Measurements from ENCODE around the gene KLHL6.
"Not testable (repeated sequence)": the region's sequence is repeated elsewhere in the genome, so short reads cannot be mapped to it uniquely, and the experiment has no call there.

KLHL6 gene, protein sequence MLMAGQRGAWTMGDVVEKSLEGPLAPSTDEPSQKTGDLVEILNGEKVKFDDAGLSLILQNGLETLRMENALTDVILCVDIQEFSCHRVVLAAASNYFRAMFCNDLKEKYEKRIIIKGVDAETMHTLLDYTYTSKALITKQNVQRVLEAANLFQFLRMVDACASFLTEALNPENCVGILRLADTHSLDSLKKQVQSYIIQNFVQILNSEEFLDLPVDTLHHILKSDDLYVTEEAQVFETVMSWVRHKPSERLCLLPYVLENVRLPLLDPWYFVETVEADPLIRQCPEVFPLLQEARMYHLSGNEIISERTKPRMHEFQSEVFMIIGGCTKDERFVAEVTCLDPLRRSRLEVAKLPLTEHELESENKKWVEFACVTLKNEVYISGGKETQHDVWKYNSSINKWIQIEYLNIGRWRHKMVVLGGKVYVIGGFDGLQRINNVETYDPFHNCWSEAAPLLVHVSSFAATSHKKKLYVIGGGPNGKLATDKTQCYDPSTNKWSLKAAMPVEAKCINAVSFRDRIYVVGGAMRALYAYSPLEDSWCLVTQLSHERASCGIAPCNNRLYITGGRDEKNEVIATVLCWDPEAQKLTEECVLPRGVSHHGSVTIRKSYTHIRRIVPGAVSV

DNA sequence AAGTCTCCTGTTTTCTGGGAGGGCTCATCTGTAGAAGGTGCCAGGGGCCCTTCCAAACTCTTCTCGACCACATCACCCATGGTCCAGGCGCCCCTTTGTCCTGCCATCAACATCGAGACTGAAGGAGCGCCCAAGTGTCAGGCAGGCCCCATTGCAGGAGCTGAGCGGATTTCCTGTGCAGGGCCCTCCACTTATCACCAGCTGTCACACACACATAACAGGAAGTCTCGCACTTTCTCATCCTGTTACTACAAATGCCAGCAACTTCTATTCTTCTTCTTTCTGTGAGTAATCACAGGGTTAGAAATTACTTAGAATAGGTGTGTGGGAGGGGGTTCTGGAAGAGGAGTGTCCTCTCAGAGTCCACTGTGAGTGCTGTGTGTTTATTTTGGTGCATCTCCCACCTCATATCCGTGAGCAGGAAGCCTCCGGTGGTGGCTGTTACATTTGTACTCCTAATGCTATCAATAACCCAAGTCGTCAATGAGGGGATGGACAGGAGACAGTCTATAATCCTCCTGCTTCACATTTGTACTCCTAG, at the start of gene KLHL6:
TSS of gene KLHL6 (minus strand) at position 166 of the 541 bp plus-strand sequence. CDS start at position 113, 53 bp downstream.
- DNase-seq (ENCODE audit: low spot score), result peak; percentile 62

DNA sequence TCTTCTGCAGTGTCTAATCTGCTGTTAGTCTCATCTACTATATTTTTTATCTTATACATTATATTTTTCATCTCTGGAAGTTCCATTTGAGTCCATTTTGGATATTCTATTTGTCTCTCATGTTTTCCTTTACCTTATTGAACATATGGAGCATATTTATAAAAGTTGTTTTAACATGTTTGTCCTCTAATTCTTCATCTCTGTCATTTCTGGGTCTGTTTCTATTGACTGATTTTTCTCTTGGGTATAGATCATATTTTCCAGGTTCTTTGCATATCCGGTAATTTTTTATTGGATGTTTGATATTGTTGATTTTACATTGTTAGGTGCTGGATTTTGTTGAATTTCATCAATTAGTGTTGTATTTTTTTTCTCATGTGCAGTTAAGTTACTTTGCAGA, 42.5 kb upstream of the KLHL6 start:
- DNase-seq (ENCODE audit: low spot score), result no peak

DNA sequence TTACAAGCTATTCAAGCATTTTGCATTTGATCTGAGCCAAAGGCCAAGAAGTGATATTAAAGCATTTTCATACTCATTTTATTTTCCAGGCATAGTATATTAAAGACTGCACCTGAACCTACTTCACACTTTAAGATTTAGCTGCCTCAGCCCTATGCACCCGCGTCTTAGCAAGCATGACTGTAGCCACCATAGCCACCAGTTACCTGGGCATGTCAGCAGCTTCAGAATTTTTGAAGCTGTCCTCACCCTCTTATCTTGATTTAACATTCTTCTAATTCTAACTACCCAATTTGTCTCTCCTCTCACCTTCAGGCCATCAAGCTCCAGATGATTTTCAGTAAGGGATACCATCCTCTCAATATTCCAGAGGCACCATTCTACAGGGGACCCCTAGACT, 39.1 kb upstream of the KLHL6 start:
- no peak for DNase-seq (ENCODE audit: low spot score)

DNA sequence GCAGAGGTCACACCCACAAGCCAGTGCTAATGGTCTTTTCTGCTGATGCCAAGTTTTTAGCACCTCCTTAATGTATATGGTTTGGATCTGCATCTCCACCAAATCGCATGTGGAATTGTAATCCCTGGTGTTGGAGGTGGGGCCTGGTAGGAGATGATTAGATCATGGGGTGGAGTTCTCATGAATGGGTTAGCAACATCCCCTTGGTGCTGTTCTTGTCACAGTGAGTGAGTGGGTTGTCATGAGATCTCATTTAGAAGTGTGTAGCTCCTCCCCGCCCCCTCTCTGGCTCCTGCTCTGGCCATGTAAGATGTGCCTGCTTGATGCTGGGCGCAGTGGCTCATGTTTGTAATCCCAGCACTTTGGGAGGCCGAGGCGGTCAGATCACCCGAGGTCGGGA, 37.3 kb upstream of the KLHL6 start:
- no peak for DNase-seq (ENCODE audit: low spot score)

DNA sequence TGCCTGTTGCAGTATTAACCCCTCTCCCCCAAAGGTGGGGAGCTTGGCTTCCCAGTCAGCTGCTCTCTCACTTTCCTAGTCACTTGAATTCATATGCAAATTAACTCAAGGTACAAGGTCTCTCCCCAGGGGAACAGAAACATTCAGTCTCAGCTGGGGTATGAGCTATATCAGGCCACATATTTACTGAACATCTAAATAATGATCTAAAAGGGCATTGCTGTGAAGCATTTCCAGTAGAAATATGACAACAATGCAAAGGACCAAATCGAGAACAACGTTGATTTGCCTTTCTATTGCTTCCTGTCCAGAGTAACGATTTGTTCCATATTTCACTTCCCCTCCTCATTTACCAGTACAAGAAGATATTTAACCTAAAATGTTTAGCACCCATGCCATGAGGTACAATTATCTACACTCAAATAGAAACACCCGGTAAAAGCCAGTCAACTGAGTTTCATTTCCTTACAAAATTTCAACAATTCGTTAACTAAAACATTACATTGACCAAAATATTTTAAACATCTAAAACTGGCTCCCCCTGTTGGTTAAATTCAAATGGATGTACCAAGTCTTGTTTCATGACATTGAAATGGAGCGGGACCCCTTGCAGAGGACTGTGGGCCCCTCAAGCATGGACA, 36.5 kb upstream of the KLHL6 start:
- no peak for DNase-seq (ENCODE audit: low spot score)

DNA sequence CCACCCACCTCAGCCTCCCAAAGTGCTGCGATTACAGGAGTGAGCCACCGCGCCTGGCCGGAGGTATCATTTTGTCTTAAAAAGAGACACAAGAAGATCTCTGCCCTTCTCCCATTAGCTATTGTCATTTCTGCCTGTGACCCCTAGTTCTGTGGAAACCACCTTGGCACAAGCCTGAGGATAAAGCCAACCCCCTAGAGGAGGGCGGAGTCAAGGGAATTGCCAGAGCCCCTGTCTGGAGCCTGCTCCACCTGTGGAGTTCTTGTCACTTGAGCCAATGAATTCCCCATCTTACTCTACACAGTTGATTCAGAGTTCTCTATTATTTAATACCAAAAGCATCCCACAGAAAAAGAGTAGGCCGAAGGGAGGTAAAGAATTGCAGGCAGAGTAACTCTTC, 34.9 kb upstream of the KLHL6 start:
- no peak for DNase-seq (ENCODE audit: low spot score)

DNA sequence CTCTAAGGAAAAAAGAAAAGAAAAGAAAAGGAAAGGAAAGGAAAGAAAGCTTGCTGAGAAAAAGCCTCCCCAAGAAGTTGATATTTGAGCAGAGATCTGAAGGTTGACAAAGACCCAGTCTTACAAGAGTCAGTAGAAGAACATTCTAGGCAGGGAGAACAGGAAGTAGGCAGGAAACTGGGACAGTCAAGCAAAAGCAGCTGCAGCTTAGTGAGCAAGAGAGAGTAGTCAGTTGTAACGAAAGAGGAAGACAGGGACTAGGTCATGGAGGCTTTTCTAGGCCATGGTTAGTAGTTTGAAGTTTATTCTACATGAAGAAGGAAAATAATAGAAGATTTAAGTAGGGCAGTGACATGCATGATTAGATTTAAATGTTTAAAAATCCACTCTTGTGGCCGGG, 31.8 kb upstream of the KLHL6 start:
- DNase-seq (ENCODE audit: low spot score), result peak; percentile 55

DNA sequence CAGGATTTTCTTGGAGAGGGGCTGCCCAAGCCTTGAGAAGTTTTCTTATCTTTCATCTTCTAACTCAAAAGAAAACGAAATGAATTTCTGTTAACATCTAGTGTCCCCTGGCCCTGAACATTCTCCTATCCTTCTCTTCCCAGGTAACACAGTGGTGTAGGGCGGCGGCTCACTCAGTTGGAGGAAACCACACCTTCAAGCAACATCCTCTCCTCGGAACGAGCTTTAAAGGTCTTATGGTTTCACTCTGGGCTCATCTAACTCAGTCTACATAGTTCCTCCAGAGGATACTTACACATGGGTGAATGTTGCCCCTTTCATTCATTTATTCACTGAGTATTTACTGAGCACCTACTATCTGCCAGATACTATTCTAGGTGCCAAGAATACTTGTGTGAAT, 31.0 kb upstream of the KLHL6 start:
- no peak for DNase-seq (ENCODE audit: low spot score)

DNA sequence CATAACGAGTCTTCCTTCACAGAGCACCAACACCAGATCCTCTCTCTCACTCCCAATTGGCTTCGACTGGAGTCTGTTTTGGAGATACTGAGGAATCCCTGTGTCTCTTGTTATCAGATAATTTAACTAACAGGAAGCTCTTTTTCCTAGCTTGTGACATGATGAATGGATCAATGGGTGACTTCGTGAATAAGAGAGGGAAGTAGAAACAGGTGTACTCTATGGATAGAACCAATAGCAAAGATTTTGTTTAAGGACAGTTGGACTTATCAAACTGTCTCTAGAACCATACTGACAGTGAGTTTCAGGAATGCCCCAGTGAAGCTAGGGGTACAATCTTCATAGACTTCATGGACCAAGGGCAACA, 29.4 kb upstream of the KLHL6 start:
- DNase-seq (ENCODE audit: low spot score), result no peak

DNA sequence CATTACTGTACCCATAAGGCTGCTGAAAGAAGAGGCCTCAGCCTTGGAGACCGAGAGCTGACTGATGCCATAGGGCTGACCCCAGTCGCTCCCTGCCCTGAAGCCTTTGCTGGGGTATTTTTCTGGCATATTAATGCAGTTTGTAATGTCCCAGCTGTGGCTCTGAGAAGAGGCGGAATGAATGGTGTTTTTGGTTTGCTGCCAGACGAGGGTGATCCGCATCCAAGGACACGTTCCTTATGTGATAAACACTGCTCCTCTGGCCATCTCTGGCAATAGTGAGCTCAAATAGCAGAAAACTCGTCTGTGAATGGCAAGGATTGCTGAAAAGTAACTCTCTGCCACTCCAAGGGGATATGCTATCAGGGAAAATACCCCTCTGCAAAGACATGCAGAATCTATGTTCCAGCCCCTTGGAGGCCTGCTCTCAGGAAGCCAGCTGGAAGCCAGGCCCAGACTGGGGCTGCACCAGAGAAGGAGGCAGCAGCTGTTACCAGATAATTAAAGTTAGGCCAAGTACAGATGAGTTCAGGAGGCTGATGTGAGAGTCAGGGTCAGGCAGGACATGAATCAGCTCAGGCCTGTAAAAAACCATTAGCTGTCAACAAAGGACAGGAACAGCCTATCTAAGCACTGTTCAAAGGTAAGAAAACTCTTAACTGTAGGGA, 28.9 kb upstream of the KLHL6 start:
- DNase-seq (ENCODE audit: low spot score), result peak; percentile 64

DNA sequence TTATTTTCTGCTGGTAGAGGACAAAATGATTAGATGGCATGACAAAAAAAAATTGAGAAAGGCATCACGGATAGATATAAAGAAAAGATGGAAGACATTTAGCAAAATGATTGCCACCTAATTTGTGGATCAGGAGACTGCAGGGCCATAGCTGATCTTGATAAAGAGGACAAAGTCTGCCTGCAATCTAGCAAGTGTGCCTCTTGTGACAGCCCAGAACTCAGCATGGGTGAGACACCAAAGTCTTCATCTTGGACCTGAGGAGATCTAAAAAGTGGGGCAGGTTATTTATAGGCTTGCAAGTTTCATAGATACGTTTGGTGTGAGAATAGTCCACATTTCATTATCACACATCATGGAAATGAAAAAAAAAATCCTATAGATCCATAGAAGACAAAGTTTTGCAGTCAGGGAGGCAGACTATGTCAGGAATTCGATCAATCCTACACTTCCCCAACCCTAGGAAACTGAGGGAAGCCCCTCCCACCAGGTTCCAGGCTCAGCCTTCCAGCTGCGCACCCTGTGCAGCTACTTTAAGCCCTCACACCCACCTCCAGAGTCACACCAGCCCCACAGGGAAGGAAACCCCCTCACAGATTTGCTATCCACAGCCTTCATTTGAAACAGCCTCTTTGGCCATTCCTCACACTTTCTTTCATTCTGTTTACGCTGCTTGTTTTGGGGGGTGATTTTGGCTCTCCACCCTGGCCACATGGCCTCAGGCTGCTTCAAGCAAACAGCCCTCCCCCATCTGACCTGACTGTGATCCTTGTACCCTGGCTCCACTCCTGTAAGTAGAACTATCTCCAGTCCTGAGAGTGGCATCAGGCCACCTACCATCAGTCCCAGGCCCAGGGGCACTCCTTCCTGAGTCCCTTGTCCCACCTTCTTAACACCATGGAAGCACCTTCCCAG, 28.1 kb upstream of the KLHL6 start:
- peak; percentile 11 for DNase-seq (ENCODE audit: low spot score)

DNA sequence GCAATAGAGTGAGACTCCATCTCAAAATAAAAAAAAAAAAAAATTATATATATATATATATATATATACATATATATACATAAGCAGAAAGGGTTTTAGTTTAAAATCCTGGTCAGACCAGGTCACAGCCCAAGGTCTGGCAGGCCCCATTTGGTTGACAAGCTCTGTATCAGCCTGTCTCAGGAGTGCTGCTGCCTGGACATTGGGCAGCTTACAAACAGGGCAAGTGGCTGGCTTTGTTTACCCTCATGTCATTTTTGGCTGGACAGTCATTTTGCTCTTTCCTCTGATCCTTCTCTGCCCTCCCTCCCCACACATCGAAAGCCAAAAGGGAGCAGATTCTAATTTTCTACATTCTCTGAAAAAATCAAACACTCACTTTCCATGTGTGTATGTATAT, 26.7 kb upstream of the KLHL6 start:
- DNase-seq (ENCODE audit: low spot score), result no peak

DNA sequence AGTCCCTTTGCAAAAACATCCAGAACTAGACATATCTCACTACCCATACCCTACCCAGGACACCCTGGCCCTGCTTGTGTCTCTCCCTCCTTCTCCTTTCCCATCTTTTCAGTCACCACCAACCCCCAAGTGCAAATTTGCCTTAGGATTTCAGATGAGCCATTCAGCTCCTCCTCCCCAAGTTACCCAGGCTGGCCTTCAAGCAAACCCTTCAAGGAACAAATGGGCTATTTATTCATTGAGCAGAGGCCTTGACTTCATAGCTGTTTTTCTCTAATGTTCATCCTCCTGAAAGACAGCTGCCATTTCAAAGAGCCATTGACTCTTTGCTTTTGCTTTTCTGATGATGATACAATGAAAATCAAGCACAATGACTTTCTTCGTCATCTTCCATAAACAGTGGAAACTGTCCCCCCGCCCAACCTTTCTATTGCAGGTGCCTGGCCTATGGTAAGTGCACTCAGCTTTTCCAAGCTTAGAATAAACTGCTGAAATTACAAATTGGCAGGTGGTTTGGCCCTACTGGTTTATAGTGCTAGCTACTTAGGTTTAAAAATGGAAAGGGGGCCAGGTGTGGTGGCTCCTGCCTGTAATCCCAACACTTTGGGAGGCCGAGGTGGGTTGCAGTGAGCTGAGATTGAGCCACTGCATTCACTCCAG, 26.1 kb upstream of the KLHL6 start:
- DNase-seq (ENCODE audit: low spot score), result peak; percentile 63

DNA sequence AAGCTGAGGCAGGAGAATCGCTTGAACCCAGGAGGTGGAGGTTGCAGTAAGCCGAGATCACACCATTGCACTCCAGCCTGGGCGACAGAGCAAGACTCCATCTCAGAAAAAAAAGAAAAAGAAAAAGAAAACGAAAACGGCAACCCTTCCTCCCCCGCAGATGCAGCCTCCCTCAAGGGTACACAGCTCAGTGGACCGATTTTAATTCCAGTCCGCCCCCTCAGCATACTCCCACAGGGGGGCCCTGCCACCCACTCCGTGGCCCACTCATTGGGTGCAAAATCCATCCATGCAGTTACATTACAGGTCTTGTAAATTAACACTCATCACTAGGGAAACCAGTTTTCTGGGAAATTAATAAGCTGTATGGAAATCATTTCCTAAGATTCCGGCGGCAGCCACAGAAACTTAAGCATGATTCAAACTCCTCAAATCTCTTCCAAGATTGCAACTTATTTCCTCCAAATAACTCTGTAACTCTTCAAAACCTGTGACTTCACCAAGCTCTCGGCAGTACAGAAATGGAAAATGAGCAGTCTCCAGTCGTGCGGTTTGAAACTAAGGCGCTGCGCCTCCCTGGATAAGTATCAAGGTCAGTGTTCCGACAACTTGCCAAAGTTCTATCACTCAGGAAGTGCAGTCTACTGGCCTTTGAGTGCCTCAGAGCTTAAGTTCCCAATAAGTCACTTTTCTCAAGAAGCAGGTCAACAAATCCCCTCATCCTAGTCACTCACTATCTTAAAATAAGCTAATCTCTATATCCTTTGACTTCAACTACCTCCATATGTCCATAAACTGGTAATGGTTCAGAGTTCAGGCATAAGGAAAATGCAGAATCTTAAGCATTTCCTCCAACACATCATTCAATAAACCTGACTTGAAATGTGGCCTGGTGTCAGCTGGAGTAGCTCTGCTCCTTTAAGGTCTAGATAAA, 24.7 kb upstream of the KLHL6 start:
- DNase-seq (ENCODE audit: low spot score), result no peak

DNA sequence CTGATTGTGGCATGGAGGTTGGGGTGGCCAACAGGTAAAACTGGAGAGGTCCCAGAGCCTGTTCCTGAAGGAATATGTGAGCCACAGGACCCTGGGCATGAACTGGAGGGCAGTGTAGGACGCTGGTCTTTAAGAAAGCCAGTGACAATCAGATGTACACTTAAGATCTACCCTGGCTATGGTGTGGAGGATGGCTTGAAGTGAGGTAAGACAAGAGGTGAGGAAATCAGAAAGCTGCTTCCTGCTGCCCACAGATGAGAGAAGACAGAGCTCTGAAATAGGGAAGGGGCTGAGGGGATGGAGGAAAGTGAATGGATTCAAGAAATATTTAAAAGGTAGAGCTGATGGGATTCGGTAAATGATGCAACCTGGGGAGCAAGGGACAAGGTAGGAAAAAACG, 22.7 kb upstream of the KLHL6 start:
- DNase-seq (ENCODE audit: low spot score), result no peak

DNA sequence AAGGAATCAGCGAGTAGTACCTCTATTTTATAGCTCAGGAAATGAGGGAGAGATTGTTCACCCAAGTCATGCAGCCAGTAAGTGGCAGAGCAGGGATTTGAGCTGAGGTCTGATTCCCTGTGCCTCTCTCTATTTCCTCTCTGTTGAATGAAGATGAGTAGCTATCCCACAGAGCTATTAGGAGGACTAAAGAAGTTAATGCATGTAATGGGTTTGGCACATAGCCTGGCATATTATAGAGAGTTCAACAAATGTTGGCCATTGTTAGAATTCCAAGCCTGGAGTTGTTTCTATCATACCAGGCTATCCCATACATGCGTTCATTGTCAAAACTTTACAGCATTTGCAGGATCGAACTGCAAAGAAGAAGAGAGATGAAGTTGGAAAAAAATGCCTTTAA, 21.8 kb upstream of the KLHL6 start:
- no peak for DNase-seq (ENCODE audit: low spot score)

DNA sequence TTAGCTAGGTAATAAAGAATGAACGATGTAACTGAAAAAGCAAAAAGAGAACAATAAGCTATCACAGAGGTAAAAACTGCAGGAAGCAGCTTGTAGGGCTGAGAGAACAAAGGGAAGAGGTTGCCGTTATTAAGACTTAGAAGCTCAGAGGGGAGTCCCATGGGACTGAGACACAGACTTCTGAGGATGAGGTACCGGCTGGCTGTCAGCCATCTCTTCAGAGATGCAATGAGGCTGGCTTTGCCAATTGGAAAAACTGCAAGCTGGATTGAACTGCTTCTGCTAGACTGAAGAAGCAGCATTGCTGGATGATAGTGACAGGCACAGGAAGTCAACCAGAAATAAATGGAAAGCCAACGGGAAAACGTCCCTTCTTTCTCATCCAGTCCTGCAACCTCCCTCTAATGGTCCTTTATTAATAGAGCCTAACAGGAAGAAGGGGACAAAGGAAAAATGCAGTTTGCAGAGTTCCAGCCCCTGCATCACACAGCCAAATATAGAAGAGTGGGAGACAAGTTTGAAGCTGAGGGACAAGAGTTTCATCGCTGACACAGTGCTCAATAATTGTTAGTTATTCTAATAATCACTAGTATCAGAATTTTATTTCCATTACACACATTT, 21.1 kb upstream of the KLHL6 start:
- DNase-seq (ENCODE audit: low spot score), result peak; percentile 57

DNA sequence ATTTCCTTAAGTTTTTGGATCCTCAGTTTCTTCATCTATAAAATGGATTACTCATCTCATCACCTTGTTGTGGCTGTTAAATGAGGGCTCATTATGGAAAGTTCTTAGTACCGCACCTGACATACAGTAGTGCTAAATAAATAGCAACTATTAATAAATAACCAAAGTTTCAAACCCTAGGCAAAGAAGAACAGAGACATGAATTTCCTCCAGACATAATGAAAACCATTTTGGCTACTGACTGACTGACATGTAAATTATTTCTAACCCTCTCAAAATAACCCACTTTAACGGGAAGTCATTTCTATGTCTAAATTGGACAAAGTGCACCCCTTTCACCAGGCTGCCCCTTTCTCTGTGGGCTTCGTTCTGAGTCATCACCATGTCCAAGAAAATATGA, 17.4 kb upstream of the KLHL6 start:
- no peak for DNase-seq (ENCODE audit: low spot score)

DNA sequence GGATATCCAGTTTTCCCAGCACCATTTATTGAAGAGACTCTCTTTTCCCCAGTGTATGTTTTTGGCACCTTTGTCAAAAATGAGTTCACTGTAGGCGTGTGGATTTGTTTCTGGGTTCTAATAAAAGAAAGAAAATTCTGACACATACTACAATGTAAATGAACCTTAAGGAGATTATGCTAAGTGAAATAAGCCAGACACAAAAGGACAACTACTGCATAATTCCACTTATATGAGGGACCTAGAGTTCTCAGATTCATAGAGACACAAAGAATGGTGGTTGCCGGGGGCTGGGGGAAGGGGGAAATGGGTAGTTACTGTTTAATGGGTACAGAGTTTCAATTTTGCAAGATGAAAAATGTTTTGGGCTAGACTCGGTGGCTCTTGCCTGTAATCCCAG, 14.7 kb upstream of the KLHL6 start:
- not testable (repeated sequence) for DNase-seq (ENCODE audit: low spot score)
